ENCODE results near the gene SRP14.

SRP14 gene

GRCh38 chr15:40053831-40054604 is 15.0 kb upstream of the SRP14 start:
- Histone ChIP-seq H3K36me3 (ENCODE audit: control insufficient read depth, insufficient read depth, low read length) (no peaks in the 10 kb centered on the region), H3K9ac (ENCODE audit: low read length) (no peak overlapping the region), H3K4me3 (ENCODE audit: low read length) (no peak overlapping the region), H3K4me1 (ENCODE audit: control insufficient read depth, insufficient read depth, low read length) (peaks cover 23% of the 10 kb centered on the region), H3K9me3 (ENCODE audit: control insufficient read depth, low read length) (no peaks in the 10 kb centered on the region), H3K27me3 (ENCODE audit: control insufficient read depth, insufficient read depth, low read length) (no peaks in the 10 kb centered on the region)

DNA sequence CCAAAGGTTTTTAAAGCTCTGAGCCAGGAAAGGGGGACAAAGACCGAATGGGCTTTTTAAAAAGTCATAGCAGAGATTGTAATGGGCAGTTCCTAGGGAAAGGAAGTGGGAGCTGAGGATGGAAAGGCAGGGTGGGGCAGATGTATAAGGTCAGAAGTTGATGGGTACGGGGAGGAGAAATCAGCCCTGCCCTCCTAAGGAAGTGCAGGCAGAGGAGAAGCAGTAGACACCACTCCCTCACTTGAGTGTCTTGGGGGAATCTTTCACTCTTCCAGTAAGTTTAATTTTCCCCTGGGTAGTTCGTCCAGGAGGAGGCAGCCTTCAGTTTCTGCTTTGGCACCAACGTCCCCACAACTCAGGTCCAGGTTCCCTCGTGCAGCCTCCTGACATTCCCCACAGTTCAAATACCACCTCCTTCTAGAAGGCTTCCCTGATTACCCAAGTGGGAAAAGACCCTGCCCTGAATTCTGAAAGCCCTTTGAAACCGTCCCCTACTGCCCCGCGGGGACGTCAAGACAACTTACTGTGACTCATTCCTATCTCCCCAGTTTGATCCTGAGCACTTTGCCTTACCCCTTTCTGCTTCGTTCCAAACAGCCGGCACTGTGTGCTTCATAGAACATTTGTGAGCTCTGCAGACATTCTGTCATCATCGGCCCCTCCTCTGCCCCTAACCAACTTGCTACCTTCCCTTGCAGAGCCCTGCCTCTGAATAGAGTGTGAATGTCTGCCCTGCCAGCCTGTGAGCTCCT is 14.3 kb upstream of the SRP14 start:
- H3K4me3 ChIP-seq (ENCODE audit: low read length): no peak overlapping the region
- peaks cover 23% of the 10 kb centered on the region for H3K4me1 ChIP-seq (ENCODE audit: control insufficient read depth, insufficient read depth, low read length)
- H3K9ac ChIP-seq (ENCODE audit: low read length): no peak overlapping the region
- H3K27me3 ChIP-seq (ENCODE audit: control insufficient read depth, insufficient read depth, low read length): no peaks in the 10 kb centered on the region
- H3K9me3 ChIP-seq (ENCODE audit: control insufficient read depth, low read length): no peaks in the 10 kb centered on the region
- no peaks in the 10 kb centered on the region for H3K36me3 ChIP-seq (ENCODE audit: control insufficient read depth, insufficient read depth, low read length)

DNA sequence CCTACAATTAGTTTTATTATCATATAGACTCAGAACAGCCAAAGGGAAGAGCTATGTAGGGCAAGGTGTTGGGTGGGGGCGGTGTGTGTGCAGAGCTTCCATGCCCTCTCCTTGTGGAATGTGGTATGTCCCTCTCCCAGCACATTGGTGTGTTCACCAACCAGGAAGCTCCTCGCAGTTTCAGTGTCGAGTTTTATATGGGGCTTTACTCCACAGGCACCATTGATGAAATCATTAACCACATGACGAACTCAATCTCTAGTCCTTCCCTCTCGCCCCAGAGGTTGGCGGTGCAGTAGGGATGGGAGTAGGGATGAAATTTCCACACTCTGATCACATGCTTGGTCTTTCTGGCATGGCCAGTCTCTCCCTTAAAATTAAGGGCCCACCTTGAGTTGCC is 13.6 kb upstream of the SRP14 start:
- no peaks in the 10 kb centered on the region for H3K9me3 ChIP-seq (ENCODE audit: control insufficient read depth, low read length)
- peaks cover 28% of the 10 kb centered on the region for H3K4me1 ChIP-seq (ENCODE audit: control insufficient read depth, insufficient read depth, low read length)
- H3K27me3 ChIP-seq (ENCODE audit: control insufficient read depth, insufficient read depth, low read length): no peaks in the 10 kb centered on the region
- H3K9ac ChIP-seq (ENCODE audit: low read length): no peak overlapping the region
- H3K36me3 ChIP-seq (ENCODE audit: control insufficient read depth, insufficient read depth, low read length): no peaks in the 10 kb centered on the region
- H3K4me3 ChIP-seq (ENCODE audit: low read length): no peak overlapping the region

DNA sequence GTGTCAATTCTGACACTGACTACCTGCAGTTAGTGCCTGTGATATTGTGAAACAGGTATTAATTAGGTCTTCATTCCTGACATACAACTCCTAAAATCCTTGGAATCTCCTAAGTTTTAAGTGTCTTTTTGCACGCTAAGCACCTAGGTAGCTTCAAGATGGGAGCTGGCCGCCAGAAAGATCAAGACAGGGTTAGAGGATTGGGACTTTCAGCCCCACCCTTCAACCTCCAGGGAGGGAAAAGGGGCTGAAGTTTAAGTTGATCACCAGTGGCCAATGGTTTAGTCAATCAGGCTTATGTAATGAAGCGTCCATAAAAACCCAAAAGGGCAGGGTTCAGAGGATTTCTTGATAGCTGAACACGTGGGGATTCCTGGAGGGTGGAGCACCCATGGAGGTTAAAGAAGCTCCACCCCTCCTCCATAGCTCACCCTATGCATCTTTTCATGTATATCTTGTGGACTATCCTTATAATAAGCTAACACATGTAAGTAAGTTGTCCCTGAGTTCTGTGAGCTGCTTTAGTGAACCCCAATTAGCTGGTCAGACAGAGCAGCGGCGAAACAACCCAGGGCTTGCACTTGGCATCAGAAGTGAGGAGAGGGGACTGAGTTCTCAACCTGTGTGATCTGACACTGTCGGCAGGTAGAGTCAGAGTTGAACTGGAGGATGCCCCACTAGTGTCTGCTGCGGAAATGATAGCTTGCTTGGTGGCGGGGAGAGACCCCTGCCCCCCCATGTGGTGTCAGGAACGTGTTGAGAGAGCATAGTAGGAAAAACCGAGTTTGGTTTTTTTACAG is 12.8 kb upstream of the SRP14 start:
- H3K9ac ChIP-seq (ENCODE audit: low read length): no peak overlapping the region

GRCh38 chr15:40050788-40051470 is 11.9 kb upstream of the SRP14 start:
- Histone ChIP-seq H3K9ac (ENCODE audit: low read length) (no peak overlapping the region), H3K36me3 (ENCODE audit: control insufficient read depth, insufficient read depth, low read length) (no peaks in the 10 kb centered on the region), H3K4me1 (ENCODE audit: control insufficient read depth, insufficient read depth, low read length) (peaks cover 39% of the 10 kb centered on the region), H3K27me3 (ENCODE audit: control insufficient read depth, insufficient read depth, low read length) (no peaks in the 10 kb centered on the region), H3K4me3 (ENCODE audit: low read length) (no peak overlapping the region), H3K9me3 (ENCODE audit: control insufficient read depth, low read length) (no peaks in the 10 kb centered on the region)

More for the DNA sequence above, 12.8 kb upstream of the SRP14 start:
- no peaks in the 10 kb centered on the region for H3K9me3 ChIP-seq (ENCODE audit: control insufficient read depth, low read length)
- no peak overlapping the region for H3K4me3 ChIP-seq (ENCODE audit: low read length)
- H3K27me3 ChIP-seq (ENCODE audit: control insufficient read depth, insufficient read depth, low read length): no peaks in the 10 kb centered on the region
- H3K36me3 ChIP-seq (ENCODE audit: control insufficient read depth, insufficient read depth, low read length): no peaks in the 10 kb centered on the region
- peaks cover 36% of the 10 kb centered on the region for H3K4me1 ChIP-seq (ENCODE audit: control insufficient read depth, insufficient read depth, low read length)

- Histone ChIP-seq H3K9me3 (ENCODE audit: control insufficient read depth, low read length) (no peaks in the 10 kb centered on the region), H3K9ac (ENCODE audit: low read length) (no peak overlapping the region), H3K36me3 (ENCODE audit: control insufficient read depth, insufficient read depth, low read length) (no peaks in the 10 kb centered on the region), H3K4me3 (ENCODE audit: low read length) (no peak overlapping the region), H3K4me1 (ENCODE audit: control insufficient read depth, insufficient read depth, low read length) (peaks cover 40% of the 10 kb centered on the region), H3K27me3 (ENCODE audit: control insufficient read depth, insufficient read depth, low read length) (no peaks in the 10 kb centered on the region)
These were observed 10.0 kb upstream of the SRP14 start for GRCh38 chr15:40048926-40049475.

DNA sequence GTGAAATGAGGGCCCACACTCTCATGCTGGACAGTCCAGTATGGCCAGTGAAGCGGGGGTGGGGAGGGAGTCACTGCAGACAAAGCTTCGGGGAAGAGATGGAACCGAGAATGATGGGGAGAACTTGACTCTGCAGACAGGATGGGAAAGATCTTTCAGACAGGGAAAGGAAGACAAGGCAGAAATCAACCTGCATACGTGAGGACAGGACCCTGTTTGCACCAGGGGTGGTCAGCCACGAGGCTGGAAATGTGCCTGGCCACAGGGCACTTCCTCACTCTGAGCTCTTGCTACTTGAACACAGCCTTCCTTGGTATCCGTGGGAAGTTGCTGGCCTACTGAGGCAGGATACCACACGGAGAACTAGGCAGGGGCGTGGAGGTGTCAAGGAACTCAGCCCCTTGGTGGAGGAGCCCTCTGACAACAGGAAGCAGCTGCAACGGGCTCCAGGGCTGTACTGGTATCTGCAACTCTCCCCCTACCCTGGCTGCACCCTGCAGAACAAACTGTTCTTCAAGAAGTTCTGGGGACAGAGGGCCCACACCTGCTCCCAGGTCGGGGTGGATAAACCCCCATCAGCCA is 9.3 kb upstream of the SRP14 start:
- H3K4me1 ChIP-seq (ENCODE audit: control insufficient read depth, insufficient read depth, low read length): peaks cover 36% of the 10 kb centered on the region
- H3K9me3 ChIP-seq (ENCODE audit: control insufficient read depth, low read length): no peaks in the 10 kb centered on the region
- H3K9ac ChIP-seq (ENCODE audit: low read length): no peak overlapping the region
- no peaks in the 10 kb centered on the region for H3K27me3 ChIP-seq (ENCODE audit: control insufficient read depth, insufficient read depth, low read length)
- H3K36me3 ChIP-seq (ENCODE audit: control insufficient read depth, insufficient read depth, low read length): no peaks in the 10 kb centered on the region
- no peak overlapping the region for H3K4me3 ChIP-seq (ENCODE audit: low read length)

- Histone ChIP-seq H3K9me3 (ENCODE audit: control insufficient read depth, low read length) (no peaks in the 10 kb centered on the region), H3K9ac (ENCODE audit: low read length) (no peak overlapping the region), H3K4me1 (ENCODE audit: control insufficient read depth, insufficient read depth, low read length) (peaks cover 34% of the 10 kb centered on the region), H3K27me3 (ENCODE audit: control insufficient read depth, insufficient read depth, low read length) (no peaks in the 10 kb centered on the region), H3K36me3 (ENCODE audit: control insufficient read depth, insufficient read depth, low read length) (no peaks in the 10 kb centered on the region), H3K4me3 (ENCODE audit: low read length) (no peak overlapping the region)
These were observed 8.6 kb upstream of the SRP14 start for GRCh38 chr15:40047415-40048210.

DNA sequence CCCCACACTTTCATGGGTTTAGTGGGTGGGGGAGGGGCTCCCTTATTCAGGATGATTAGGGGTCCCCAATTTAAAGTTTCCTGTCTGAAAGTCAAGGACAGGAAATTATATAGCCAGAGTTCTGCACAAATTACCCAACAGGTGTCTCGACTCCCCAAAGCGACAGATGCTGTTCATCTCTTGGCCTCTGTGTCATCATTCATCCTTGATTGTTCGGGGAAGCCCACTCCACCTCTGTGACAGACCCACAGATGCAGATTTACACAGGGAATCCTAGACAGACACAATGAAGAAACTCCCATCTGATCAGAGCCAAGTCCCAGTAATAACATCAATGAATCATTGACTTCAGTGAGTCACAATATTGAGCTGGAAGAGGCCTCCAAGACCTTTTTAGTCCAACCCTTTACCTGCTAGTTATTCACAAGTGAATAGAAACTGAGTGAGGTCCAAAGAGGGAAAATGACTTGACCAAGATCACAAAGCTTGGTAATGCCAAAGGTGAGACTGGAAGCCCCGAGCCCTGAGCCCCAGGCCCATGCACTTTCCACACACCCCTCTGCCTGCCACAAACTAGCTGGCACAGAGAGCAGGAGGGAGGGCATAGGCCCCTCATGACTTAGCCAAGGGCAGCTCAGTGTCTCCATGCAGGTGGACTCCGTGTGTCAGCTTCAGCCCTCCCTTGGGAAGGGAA is 7.9 kb upstream of the SRP14 start:
- H3K36me3 ChIP-seq (ENCODE audit: control insufficient read depth, insufficient read depth, low read length): no peaks in the 10 kb centered on the region
- no peaks in the 10 kb centered on the region for H3K9me3 ChIP-seq (ENCODE audit: control insufficient read depth, low read length)
- no peaks in the 10 kb centered on the region for H3K27me3 ChIP-seq (ENCODE audit: control insufficient read depth, insufficient read depth, low read length)
- peaks cover 34% of the 10 kb centered on the region for H3K4me1 ChIP-seq (ENCODE audit: control insufficient read depth, insufficient read depth, low read length)
- H3K9ac ChIP-seq (ENCODE audit: low read length): no peak overlapping the region
- H3K4me3 ChIP-seq (ENCODE audit: low read length): no peak overlapping the region

DNA sequence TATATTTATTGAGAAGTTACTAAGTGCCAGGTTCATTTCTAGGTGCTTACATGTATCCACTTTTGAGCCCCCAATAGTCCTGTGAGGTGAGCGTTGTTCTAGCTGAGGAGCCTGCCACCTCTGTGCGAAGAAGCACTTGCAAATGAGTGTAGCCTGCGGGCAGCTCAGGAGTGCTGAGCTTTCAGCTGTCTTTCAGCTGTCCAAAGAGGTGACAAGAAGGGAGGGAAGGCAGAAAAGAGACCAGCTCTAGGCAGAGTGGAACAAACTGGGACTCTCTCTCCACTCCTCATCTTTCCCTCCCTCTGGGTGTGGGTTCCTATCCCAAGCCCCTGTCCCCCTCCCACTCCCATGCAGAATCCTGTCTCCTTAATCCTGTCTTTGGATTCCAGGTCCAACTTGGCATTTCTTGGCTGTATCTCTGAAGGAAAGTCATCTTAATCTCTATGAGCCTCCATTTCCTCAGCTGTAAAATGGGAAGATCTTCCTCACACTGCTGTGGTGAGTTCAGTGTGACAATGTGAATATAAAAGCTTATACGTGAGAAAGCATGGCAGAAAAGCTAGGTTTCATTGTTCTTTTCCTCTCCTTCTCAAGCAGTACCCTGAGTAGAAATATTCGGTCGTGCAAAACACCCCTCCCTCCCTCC is 6.7 kb upstream of the SRP14 start:
- no peak overlapping the region for H3K4me3 ChIP-seq (ENCODE audit: low read length)
- no peaks in the 10 kb centered on the region for H3K27me3 ChIP-seq (ENCODE audit: control insufficient read depth, insufficient read depth, low read length)
- H3K9me3 ChIP-seq (ENCODE audit: control insufficient read depth, low read length): no peaks in the 10 kb centered on the region
- no peak overlapping the region for H3K9ac ChIP-seq (ENCODE audit: low read length)
- no peaks in the 10 kb centered on the region for H3K36me3 ChIP-seq (ENCODE audit: control insufficient read depth, insufficient read depth, low read length)
- peaks cover 34% of the 10 kb centered on the region for H3K4me1 ChIP-seq (ENCODE audit: control insufficient read depth, insufficient read depth, low read length)

Data from mucosa of stomach (tissue), 1 donor.